ENCODE data around the gene KCNQ1OT1.

- no peak for TF ChIP-seq CTCF (IDR thresholded peaks at IDR 0.05)
- TF ChIP-seq POLR2A (IDR thresholded peaks at IDR 0.05) = no peak
Observed at GRCh38 chr11:2719831-2720590, 20.2 kb upstream of the KCNQ1OT1 start.

All from esophagus squamous epithelium (tissue), 4 donors.